CD4-positive, alpha-beta T cell treated with Interferon alpha-2 for 1 hour (primary cell): ENCODE data around the gene HDGFL2.

Experiments used
- DNase-seq, 2 donors: peaks; one replicate each; pipeline ENCODE4 v3.0.0-alpha.2; 2020 to 2022

The HDGFL2 gene

DNA sequence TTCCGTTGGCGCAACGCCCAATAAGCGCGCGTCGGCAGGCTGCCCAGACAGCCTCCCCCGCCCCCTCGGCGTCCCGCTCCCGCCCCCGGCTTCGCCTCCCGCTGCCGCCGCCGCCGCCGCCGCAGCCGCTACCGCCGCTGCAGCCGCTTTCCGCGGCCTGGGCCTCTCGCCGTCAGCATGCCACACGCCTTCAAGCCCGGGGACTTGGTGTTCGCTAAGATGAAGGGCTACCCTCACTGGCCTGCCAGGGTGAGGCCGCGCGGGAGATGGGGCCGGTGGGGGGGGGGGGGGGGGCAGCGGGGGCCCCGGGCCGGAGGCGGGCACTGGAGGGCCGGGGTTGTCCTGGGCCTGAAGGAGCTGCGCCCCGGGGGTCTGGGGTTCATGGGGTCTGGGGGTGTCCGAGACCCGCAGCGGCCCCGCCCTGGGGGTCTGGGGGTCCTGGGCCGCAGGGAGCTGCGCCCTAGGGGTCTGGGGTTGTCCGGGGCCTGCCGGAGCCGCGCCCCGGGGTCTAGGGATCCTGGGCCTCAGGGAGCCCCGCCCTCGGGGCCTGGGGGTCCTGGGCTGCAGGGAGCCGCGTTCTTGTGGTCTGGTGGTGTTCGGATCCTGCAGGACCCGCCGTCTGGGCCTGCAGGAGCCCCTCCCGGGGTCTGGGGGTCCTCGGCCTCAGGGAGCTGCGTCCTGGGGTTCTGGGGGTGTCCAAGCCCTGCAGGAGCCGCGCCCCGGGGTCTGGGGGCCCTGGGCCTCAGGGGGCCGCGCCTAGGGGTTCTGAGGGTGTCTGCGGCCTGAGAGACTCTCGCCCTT is at the start of gene HDGFL2:
Gene HDGFL2 (plus strand): TSS at position 124 of the 801 bp plus-strand sequence. CDS start 54 bp downstream, at position 178.
- DNase-seq, result no peak

DNA sequence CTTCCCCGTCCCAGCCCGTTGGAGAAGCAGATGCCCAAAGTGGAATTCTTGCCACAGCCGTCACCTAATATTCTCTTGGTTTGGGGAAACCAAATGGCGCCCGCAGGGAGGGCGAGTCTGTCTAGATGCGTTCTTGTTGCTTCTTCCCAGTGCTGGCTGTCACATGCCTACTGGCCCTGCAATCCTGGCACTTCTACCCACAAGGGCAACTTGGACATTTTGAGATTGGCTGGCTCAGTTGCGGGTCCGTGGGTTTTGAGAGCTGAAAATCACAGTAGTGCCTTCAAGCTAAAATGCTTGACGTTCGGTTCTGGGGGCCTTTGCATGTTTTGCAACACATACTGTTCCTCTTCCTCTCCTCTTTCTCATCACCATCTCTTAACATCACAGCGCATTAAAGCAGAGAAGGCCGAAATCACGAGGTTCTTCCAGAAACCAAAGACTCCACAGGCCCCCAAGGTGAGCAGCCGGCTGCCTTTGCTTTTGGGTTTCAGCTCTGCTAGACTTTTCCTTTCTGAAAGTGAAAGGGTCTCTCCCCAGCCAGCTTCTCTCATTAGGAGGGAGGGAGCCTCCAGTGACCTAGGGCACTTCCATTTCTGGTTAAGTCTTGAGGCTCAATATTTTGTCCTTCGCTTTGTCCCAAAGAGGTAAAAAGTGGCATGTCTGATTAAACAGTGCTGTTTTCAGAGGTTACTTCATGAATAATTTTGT is 48.5 kb upstream of the HDGFL2 start:
- no peak for DNase-seq

GRCh38 chr19:4425537-4425936 is 46.6 kb upstream of the HDGFL2 start:
- DNase-seq, result no peak

DNA sequence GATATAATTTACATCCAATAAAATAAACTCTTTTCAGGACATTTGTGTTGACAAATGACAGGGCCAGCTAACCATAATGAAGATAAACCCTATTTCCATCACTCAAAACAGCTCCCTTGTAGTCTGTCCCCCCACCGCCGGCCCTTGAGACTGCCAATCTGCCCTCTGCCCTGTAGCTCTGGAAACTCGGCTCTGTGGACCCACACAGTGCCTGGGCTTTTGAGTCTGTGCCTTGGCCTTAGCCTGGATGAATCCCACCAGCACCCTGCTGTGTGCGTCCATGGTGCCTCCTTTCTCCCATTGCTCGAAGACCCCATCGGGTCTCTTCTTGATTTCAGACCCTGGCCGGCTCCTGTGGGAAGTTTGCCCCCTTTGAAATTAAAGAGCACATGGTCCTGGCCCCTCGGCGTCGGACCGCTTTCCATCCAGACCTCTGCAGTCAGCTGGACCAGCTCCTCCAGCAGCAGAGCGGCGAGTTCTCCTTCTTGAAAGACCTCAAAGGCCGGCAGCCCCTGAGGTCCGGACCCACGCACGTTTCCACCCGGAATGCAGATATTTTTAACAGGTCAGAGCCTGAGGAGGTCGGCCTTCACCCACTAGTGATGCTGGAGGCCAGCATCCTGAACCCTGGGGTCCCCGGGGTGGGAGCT is 43.6 kb upstream of the HDGFL2 start:
- no peak for DNase-seq

- DNase-seq, result no peak
These were observed 42.8 kb upstream of the HDGFL2 start for GRCh38 chr19:4429256-4429655.

DNA sequence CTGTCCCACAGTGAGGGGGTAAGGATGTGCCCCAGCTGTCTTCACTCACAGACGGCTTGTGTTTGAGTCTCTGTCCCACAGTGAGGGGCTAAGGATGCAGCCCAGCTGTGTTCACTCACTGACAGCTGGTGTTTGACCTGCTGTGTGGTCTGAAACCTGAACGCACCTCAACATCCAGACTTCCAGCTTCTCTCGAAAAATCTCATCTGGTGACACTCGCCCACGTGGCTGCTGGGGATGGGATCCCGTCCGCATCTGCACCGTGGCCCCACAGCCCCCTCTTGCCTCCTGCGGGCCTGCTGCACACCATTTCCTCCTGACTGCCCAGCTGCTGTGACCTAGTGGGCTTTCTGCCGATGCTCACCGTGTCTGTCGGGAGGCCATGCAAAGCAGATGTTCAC is 42.3 kb upstream of the HDGFL2 start:
- no peak for DNase-seq

- DNase-seq, result peak; percentile 22 to 62
These were observed 41.3 kb upstream of the HDGFL2 start for GRCh38 chr19:4430760-4431159.

- no peak for DNase-seq
These were observed 40.8 kb upstream of the HDGFL2 start for GRCh38 chr19:4431296-4431695.

DNA sequence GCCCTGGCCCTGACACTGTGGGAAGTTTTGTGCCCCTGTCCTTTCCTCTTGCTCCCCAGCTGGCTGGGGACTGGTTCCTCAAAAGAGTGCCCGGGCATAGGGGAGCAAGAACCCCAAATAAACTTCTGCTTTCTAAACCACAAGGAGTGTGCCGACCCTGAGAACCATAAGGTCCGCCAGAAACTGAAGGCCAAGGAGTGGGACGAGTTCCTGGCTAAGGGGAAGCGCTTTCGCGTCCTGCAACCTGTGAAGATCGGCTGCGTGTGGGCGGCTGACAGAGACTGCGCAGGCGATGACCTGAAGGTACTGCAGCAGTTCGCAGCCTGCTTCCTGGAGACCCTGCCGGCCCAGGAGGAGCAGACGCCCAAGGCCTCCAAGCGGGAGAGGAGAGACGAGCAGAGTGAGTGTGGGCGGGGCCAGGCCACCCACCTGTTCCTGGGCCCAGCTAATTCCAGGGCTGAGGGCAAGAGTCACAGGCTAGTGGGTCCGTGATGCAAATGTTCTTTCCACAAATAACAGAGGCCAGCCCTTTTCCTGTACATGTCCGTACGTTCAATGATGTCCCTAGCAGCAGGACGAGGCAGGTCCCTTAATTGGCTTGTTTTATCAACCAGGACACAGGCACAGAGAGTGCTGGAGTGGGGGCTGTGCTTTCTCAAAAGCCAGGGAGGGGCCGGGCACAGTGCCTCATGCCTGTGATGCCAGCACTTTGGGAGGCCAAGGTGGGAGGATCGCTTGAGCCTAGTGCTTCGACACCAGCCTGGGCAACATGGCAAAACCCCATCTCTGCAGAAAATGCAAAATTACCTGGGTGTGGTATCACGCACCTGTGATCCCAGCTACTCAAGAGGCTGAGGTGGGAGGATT is 40.1 kb upstream of the HDGFL2 start:
- DNase-seq, result peak; percentile 8 to 42

DNA sequence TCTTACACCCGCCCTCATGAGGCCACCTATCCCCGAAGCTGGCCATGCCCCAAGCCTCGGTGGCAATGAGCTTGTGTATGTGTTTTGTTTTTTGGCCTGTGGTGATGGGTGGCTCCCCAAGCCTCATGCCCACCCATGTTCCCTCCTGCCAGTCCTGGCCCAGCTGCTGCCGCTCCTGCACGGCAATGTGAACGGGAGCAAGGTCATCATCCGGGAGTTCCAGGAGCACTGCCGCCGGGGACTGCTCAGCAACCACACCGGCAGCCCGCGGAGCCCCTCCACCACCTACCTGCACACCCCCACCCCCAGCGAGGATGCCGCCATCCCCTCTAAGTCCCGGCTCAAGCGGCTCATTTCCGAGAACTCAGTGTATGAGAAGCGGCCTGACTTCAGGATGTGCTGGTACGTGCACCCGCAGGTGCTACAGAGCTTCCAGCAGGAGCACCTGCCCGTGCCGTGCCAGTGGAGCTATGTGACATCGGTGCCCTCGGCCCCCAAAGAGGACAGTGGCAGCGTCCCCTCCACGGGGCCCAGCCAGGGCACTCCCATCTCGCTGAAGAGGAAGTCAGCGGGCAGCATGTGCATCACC is 39.1 kb upstream of the HDGFL2 start:
- DNase-seq, result no peak

GRCh38 chr19:4434391-4434790 is 37.7 kb upstream of the HDGFL2 start:
- DNase-seq, result no peak

- no peak for DNase-seq
These were observed 35.9 kb upstream of the HDGFL2 start for GRCh38 chr19:4436231-4436630.

- DNase-seq, result no peak
These were observed 35.0 kb upstream of the HDGFL2 start for GRCh38 chr19:4437103-4437502.

DNA sequence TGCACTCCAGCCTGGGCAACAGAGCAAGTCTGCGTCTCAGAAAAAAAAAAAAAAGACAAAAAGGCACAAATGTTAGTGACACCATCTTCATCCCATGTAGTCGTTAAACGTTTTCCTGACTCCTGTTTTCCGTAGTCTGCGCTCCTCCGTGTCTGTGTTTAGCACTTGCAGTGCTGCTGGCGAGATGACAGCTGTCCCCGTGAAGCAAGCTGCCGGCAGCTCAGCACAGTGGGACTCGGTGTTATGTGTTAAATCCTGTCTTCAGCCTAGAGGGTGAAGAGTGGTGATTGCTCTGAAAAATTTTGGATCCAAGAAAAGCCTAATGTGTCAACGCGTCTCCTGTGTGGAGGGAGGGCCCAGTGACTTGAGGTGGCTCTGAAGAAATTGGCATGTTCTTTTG is 32.9 kb upstream of the HDGFL2 start:
- no peak for DNase-seq

- no peak for DNase-seq
These were observed 29.9 kb upstream of the HDGFL2 start for GRCh38 chr19:4441994-4442818.

DNA sequence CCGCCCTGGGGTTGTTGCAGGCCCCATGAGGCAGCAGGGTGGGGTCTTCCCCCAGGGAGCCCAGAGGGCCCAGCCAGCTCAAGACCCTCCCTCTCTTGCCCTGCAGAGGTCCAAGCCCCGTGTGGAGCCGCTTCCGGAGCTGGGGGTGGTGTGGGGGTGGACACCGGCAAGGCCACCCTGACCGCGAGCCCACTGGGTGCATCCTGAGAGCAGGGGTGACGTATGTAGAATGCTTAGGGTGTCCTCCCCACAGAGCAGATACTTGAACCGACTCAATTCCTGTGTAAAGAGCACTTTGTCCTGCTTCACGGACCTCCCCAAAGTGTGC is 29.3 kb upstream of the HDGFL2 start:
- DNase-seq, result no peak

GRCh38 chr19:4443188-4443587 is 28.9 kb upstream of the HDGFL2 start:
- DNase-seq, result no peak

DNA sequence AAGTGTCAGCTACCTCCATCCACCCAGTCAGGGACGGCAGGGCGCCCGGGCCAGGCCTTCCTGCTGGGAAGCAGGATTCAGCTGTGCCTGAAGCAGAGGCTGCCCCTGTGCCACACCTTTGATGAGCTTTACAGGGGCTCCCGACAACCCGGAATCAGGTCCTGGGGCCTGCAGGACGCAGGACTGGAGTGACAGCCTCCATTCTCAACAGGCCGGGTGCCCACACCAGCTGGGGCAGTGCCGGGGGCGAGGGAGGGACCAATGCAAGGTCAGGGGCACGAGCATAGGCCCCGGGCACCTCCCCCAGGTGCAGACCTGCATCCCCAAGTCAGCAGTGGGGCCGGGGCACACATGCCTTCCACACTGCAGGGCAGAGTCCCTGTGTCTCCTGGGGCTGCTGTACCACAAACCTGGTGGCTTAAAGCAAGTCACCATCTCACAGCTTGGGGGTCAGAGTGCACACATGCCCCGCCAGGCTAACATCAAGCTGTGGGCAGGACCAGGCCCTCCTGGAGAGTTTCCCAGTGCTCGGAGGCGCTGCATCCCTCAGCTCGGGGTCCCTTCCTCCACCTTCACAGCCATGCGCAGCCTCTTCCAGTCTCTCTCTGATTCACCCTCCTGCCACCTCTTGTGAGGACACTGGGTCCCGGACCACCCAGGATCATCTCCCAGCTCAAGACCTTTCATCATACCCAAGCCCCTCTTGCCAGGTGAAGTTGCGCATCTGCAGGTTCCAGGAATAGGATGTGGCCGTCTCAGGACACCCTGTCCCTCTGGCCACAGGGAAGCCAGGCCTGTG is 27.9 kb upstream of the HDGFL2 start:
- no peak for DNase-seq

DNA sequence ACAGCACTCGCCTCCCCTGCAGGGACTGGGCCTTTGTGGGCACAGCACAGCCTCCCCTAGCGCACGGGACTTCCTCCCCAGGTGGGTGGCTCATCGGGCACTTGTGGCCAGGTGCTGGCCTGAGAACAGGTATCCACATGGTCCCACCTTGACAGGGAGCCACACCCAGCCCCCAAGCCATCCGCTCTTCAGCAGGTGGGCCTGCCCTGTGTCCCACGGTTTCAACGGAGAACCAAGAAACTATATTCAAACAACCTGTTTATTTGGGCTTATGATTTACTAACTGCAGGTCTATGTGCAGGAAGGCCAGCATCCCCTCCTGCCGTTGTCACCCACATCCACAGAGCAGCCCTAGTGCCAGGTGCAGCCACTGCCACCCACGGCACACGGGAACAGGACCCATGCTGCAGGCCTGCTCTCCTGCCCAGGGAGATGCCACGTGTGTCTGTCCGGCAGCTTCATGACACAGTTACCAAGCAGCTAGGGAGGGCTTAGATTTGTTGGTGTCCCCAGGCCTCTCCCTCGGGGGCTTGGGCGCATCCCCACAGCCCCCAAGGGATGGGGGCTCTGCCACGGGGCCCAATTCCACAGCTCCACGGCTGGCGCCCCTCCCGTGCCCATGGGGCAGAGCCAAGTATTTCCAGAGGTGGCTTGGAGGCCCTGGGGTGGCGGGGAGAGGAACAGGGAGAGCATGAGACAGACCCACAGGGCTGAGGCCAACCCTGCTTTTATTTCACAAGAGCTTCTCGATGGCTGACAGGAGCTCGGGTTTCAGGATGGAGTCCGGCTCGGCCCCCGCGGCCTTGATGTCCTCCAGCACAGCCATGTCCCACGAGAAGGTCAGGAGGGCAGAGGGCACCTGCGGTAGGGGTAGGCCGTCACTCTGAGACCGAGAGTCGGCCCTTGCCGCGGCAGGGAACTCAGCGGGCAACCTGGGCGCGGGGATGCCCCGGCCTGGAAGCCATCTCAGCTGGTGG is 27.0 kb upstream of the HDGFL2 start:
- DNase-seq, result no peak
